Erythroblast (primary cell): Measurements from ENCODE around the gene EDNRA.

ENCODE experiments used
- DNase-seq, 2 experiments: peaks; one replicate each; lab custom pipeline; 2025; lab: John Stamatoyannopoulos, UW
- GATA1 ChIP-seq: IDR thresholded peaks from 2 replicates; pipeline ENCODE4 v1.6.1; 2011; ENCODE audit warnings: low read depth, mild to moderate bottlenecking, control low read depth, low read length, moderate library complexity
- POLR2A ChIP-seq: IDR thresholded peaks from 2 replicates; pipeline ENCODE4 v1.6.1; 2011; ENCODE audit warnings: mild to moderate bottlenecking, low read length

The EDNRA gene

DNA sequence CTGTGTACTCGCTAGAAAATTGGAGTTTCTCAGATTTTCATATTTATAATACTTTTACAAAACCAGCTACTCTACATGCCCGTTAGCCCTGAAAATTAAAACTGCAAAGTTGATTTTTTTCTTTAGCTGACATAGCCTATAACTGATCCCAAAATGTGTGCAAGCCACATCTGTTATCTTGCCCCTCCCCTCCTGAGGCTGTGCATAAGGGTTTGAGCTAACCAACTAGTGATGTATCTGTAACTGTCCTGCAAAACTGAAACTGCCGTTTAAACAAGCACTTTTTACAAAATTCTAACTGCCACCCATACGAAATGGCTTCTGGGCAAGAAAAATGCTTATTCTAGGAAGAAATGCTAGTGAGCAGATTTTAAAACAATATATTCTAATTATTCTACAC is 59.1 kb downstream of the EDNRA start:
- DNase-seq: no peak
- TF ChIP-seq GATA1: no peak
- no peak for TF ChIP-seq POLR2A

DNA sequence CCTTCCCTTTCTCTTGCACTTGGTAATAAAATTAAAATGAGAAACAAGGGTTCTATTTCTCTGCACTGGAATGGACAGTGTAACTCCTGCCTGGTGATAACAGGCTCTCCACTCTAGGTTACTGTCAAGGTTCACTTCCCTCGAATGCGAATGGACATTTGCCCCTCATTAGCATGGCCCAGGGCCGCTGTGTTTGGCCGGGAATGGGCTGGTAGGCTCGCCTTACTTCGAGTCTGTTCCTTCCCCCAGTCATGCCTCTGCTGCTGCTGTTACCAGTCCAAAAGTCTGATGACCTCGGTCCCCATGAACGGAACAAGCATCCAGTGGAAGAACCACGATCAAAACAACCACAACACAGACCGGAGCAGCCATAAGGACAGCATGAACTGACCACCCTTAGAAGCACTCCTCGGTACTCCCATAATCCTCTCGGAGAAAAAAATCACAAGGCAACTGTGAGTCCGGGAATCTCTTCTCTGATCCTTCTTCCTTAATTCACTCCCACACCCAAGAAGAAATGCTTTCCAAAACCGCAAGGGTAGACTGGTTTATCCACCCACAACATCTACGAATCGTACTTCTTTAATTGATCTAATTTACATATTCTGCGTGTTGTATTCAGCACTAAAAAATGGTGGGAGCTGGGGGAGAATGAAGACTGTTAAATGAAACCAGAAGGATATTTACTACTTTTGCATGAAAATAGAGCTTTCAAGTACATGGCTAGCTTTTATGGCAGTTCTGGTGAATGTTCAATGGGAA is 61.5 kb downstream of the EDNRA start:
- TF ChIP-seq GATA1 (no peak), POLR2A (no peak)
- no peak for DNase-seq

DNA sequence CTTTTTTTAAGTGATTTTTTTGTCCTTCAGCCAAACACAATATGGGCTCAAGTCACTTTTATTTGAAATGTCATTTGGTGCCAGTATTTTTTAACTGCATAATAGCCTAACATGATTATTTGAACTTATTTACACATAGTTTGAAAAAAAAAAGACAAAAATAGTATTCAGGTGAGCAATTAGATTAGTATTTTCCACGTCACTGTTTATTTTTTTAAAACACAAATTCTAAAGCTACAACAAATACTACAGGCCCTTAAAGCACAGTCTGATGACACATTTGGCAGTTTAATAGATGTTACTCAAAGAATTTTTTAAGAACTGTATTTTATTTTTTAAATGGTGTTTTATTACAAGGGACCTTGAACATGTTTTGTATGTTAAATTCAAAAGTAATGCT is 62.1 kb downstream of the EDNRA start:
- no peak for TF ChIP-seq GATA1
- no peak for DNase-seq

- no peak for DNase-seq
- TF ChIP-seq POLR2A (no peak), GATA1 (no peak)
Observed at GRCh38 chr4:147546349-147546748, 65.5 kb downstream of the EDNRA start.

GRCh38 chr4:147547314-147548056 is 66.6 kb downstream of the EDNRA start:
- no peak for DNase-seq

DNA sequence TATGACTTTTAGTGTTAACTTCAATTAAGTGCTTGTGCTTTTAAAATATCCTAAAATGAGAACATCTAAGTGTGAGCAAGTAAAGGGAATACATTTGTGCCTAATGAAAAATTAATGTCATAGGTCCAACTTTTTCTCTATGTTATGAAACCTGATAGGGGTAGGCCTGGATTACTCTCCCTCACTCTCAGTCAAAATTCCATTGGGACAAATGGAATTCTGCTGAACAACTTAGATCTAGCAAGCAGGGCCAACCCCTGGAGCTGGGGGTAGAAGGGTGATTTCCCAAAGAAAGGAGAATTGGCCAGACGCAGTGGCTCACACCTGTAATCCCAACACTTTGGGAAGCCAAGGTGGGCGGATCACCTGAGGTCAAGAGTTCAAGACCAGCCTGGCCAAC is 67.4 kb downstream of the EDNRA start:
- no peak for DNase-seq
- TF ChIP-seq GATA1: no peak
- TF ChIP-seq POLR2A: no peak

More at GRCh38 chr4:147547314-147548056, 66.6 kb downstream of the EDNRA start:
- no peak for TF ChIP-seq GATA1
- TF ChIP-seq POLR2A: no peak

- no peak for DNase-seq
- TF ChIP-seq GATA1 (no peak), POLR2A (no peak)
Observed at GRCh38 chr4:147550626-147551246, 69.8 kb downstream of the EDNRA start.

DNA sequence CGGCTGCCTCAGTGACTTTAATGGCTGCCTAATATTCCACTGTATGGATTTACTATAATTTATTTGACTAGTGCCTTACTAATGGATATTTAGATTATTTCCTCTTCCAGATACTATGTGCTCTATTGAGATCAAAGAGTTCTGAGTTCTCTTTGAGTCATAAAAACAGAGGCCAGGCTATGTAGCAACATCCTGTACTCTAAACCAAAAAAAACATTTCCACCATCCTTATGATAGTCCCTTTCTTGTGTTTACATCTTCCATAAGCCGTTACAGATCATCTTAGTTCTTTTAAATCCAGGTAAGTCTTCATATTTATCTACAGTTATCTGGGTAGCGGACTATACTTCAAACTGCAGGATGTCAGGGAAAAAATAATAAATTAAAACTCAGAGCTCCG is 79.7 kb downstream of the EDNRA start:
- DNase-seq: no peak
- TF ChIP-seq GATA1: no peak
- TF ChIP-seq POLR2A: no peak

DNA sequence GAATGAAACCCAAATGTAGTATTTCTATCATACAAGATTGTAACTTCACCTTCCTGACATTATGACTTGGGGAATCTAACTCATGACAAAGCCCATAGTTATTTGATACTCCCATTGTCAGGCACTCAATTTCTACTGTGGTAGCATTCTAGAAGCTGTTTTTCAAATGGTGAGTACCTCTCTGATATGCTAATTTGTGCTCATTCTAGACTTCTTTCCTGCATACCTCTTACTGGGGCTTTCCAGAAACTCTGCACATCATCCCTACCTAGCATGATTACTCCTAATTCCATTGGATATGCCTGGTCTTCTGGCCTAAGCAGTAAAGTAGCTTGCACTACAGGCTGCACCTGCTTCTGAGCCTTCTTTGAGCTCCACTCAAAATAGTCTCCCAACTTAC is 85.9 kb downstream of the EDNRA start:
- no peak for DNase-seq
- TF ChIP-seq POLR2A: no peak
- TF ChIP-seq GATA1: no peak

DNA sequence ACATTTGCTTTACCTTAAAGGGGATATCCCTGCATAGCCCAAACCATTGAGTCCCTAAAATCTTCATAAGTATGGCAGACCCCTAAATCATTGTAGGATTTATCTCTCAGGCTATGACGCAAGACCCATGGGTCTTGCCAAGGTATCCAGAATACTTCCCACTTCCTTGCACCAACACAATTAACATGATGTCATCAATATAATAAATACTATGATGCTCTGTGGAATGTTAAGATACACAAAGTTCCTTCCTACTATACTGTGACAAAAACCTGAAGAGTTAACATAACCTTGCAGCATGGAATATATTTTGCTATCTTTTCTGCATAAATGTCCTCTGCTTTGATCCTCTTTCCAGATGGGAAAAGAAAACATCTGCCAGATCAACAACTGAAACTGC is 86.4 kb downstream of the EDNRA start:
- DNase-seq: no peak
- no peak for TF ChIP-seq POLR2A
- TF ChIP-seq GATA1: no peak

DNA sequence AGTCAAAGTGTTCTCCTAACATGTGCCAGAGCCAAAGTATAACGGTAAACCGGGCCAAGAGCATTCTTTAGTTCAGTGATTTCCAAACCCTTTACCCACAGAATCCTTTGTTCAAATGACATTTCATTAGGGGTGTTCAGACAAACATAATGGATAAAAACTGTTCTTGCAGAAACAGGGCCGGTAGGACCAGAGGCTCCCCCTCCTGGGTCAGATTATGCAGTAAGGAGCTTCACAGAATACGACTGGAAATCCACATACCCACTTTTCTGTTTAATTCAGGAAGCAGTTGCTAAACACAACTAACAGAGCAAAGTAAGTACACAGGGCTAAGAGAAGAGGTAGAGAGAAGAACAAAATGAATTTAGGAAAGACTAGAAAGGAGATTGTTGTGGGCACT is 89.7 kb downstream of the EDNRA start:
- TF ChIP-seq GATA1: no peak
- TF ChIP-seq POLR2A: no peak

GRCh38 chr4:147571036-147571770 is 90.3 kb downstream of the EDNRA start:
- no peak for TF ChIP-seq POLR2A
- TF ChIP-seq GATA1: no peak
- DNase-seq: no peak

More for the DNA sequence above, 89.7 kb downstream of the EDNRA start:
- DNase-seq: no peak

- no peak for TF ChIP-seq GATA1
- no peak for TF ChIP-seq POLR2A
- no peak for DNase-seq
Observed at GRCh38 chr4:147576084-147576483, 95.2 kb downstream of the EDNRA start.
